ENCODE results near the gene IL22.

IL22 gene

DNA sequence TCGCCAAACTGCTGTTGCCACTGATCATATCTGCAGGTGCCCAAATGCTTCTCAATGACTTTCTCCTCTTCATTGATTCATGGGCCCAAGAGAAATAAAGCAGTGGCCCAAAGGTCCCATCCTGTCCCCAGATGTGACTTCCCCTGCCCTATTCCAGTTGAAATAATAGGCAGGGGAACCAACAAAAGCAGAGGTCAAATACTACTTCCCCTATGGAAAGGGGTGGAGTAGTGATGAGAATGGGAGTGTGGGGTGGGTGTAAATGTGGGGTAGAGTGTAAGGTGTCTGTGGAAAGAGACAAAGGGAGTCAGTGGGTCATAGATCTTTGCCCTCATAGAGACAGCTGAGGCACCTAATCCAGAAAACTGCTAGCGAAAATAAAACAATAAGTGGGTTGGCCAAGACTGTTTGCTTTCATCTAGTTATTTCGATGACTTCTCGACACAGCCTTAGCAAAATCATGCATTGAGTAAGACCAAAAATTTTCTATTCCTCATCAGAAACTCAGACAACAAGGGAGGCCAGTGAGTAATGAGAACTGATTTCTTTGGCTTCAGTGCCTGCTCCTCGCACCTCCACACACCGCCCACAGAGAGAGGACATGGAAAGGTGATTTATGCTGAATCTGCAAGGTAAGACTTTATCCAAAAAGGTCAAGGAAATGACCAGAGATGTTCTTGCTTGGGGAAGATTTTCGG, 10.9 kb upstream of the IL22 start:
- DNase-seq (ENCODE audit: low read depth in 2 of 2) = no peak

- DNase-seq (ENCODE audit: low read depth in 2 of 2) = no peak
These were observed 10.0 kb upstream of the IL22 start for GRCh38 chr12:68263366-68263765.

GRCh38 chr12:68261896-68262295, 8.5 kb upstream of the IL22 start:
- DNase-seq (ENCODE audit: low read depth in 2 of 2) = no peak

- no peak for DNase-seq (ENCODE audit: low read depth in 2 of 2)
These were observed 6.7 kb upstream of the IL22 start for GRCh38 chr12:68260153-68260552.

DNA sequence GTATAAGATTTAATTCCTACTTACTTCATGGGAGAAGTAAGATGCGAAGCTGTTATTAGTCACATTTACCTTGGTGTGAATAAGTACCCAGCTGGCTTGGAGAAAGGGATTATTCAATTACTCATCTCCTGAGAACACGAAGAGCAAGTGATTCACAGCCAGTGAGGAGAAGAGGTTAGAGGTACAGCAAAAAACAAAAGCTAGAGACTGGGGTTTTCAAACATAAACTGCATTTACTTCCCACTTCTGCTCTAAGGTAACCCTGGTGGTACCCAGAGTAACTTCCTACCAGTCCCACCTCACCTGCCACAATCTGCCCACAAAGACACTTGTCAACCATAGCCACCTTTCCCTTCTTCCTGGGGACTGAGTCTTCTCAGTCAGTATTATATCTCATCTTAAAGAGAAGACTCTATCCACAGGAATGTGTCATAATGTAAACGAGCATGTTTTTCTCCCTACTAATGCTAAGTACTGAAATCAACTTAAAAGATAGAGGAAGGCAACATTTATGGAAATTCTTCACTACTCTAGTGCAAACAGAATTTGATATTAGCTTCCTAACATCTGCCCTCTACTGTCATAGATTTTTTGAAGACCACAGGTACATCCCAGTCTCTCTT, 6.0 kb upstream of the IL22 start:
- DNase-seq (ENCODE audit: low read depth in 2 of 2) = no peak

GRCh38 chr12:68252077-68252476, 1.3 kb downstream of the IL22 start:
- no peak for DNase-seq (ENCODE audit: low read depth in 2 of 2)

DNA sequence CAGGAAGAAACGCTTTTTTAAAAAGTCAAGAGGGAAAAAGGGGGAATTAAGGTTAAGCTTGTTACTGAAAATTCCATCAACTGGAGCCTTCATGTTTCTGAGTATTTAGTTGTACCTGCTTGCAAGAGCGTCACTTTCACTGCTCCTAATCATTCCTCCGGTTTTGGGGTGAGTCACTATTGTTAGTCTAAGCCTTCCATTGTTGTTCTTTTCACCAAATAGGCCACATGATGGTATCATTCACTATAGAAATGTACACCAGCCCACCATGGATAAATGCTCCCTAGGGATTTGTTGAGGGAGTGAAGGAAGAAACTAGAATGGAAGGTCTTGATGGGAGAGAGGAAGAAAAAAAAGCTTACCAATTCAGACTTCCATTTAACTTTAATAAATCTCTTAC, 3.0 kb downstream of the IL22 start:
- no peak for DNase-seq (ENCODE audit: low read depth in 2 of 2)

DNA sequence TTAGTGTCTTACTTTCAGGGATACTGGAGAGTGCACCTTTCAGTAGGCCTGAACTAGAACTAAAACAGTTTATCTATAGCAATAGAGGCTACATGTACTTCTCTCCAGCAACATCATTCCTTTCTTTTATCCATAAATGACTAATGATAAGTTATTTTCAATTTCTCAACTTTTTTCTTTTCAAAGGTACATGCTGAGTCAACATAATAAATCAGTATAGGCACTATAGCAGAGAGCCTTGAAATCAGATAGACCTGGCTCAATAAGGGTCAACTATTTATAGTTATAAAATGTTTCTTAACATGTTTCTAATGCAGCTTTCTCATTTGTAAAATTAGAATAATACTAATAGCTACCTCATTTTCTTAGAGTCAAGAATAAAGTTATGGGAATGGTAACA, 5.6 kb downstream of the IL22 start:
- no peak for DNase-seq (ENCODE audit: low read depth in 2 of 2)

GRCh38 chr12:68246350-68246749, 7.1 kb downstream of the IL22 start:
- no peak for DNase-seq (ENCODE audit: low read depth in 2 of 2)

GRCh38 chr12:68245180-68246021, 8.0 kb downstream of the IL22 start:
- no peak for DNase-seq (ENCODE audit: low read depth in 2 of 2)

DNA sequence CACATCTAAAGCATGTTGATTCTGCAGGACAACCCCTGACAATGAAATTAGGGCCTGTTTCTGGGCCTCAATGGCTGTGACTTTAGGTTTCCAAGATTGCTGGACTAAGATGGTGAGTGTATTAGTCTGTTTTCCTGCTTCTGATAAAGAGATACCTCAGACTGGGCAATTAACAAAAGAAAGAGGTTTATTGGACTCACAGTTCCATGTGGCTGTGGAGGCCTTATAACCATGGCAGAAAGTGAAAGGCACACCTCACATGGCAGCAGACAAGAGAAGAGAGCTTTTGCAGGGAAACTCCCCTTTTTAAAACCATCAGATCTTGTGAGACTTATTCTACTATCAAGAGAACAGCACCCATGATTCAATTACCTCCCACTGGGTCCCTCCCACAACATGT, 10.6 kb downstream of the IL22 start:
- no peak for DNase-seq (ENCODE audit: low read depth in 2 of 2)

DNA sequence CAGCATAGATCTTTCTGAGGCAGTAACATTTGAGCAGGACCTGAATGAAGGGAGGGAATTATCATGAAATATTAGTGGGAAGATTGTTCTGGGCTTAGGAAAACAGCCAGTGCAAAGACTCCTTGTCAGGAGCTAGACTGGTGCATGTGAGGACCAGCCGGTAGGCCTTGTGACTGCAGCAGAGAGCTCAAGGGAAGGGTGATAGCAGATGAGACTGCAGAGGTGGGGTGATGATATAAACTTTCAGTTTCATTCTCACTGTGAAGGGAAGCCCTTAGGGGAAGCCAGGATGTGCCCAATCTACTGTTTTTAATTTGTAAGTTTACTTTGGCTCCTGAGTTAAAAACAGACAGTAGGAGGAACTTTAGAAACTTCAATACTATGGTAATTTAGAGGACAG, 12.4 kb downstream of the IL22 start:
- DNase-seq (ENCODE audit: low read depth in 2 of 2) = no peak

DNA sequence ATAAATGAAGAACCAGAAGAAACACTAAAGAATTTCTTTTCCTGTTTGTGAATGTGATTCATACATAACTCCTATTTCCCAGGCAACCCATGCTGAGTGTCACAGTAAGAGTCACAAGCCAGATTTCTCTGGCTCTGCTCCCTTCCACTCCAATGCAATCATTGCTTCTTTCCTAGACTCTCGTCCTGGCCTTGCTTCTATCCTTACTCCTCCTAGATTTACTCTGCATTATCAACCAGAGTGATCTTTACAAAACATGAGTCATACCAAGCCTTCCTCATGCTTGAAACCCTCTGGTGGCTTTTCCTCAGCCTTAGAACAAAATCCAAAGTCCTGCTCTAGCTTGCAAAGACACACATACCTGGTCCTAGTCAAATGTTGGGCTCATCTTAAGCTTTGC, 13.3 kb downstream of the IL22 start:
- no peak for DNase-seq (ENCODE audit: low read depth in 2 of 2)

GRCh38 chr12:68239309-68239982, 14.0 kb downstream of the IL22 start:
- no peak for DNase-seq (ENCODE audit: low read depth in 2 of 2)

- no peak for DNase-seq (ENCODE audit: low read depth in 2 of 2)
These were observed 15.8 kb downstream of the IL22 start for GRCh38 chr12:68237619-68238018.

GRCh38 chr12:68237078-68237477, 16.3 kb downstream of the IL22 start:
- DNase-seq (ENCODE audit: low read depth in 2 of 2) = no peak

DNA sequence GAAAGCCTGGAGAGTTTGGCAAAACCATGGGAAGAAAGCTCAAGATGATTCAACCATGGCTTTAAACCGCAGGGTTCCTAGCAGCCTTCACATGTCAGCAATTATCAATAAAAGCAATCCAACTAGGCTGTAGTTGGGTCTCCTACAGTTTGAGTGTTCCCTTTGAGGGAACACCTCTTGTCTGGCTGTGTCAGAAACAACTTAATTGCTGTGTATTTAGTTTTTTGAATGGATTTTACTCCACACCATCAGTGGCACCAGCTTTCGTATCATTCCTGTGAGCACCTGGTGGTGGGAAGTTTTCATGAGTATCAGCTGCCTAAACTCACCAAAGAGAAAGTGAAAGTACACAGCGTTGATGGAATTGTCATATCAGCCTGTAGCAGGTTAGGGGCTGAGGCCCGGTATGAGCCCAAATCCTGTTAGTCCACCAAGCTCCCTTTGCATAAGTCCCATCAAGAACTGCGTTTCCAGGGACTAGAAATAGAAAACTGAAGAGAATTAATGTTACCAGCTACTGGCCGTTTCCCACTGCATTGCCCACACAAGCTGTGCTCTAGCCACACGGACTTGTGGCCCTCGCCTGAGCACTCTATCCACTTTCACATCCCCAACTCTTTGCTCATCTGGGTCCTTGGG, 16.9 kb downstream of the IL22 start:
- DNase-seq (ENCODE audit: low read depth in 2 of 2) = no peak

DNA sequence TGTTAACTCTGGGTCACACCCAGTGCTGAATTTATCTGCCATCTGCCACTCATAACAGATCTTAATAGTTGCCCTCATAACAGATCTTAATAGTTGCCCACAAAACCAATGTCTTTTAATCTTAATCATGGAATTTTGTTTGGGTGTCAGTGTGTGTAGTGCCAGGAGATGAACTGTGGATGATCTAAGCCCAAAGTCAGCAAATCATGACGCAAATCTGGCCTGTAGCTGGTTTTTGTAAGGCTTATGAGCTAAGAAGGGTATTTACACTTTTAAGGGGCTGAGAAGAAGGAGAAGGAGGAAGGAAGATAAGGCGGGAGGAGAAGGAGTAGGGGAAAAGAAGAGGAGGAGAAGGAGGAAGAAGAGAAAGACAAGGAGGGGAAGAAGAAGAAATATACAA, 17.8 kb downstream of the IL22 start:
- DNase-seq (ENCODE audit: low read depth in 2 of 2) = no peak

- no peak for DNase-seq (ENCODE audit: low read depth in 2 of 2)
These were observed 19.3 kb downstream of the IL22 start for GRCh38 chr12:68234140-68234539.

- no peak for DNase-seq (ENCODE audit: low read depth in 2 of 2)
These were observed 19.9 kb downstream of the IL22 start for GRCh38 chr12:68233498-68233897.

GRCh38 chr12:68231691-68232090, 21.7 kb downstream of the IL22 start:
- DNase-seq (ENCODE audit: low read depth in 2 of 2) = no peak

- no peak for DNase-seq (ENCODE audit: low read depth in 2 of 2)
These were observed 22.2 kb downstream of the IL22 start for GRCh38 chr12:68231229-68231628.
